HEK293 (cell line): Measurements from ENCODE around the gene CCDC9.

Experiments
- CTCF ChIA-PET: fragments of 350-600 bp; formaldehyde crosslinking; extraction: SDS; loops from one replicate; lab custom pipeline; 2021; ENCODE audit warnings: antibody characterized with exemption; lab: Yijun Ruan, JAX
- POLR2A ChIA-PET: fragments of 300-600 bp; formaldehyde crosslinking; extraction: SDS; loops from one replicate; lab custom pipeline; 2020; ENCODE audit warnings: antibody characterized with exemption, inconsistent platforms; lab: Yijun Ruan, JAX
- H3K27ac ChIP-seq: fragments of 200-500 bp; sonication (Bioruptor generic); 2 replicates; pipeline ENCODE4 v1.5.1; 2014; ENCODE audit warnings: low read depth, low read length, control low read depth, inconsistent platforms; ENCODE audit errors: extremely low read depth
- H3K36me3 ChIP-seq, 2 experiments: fragments of 200-500 bp in 1 of 2; sonication (Bioruptor generic) in 1 of 2; 1 replicate in 1 of 2; 2 replicates in 1 of 2; pipeline ENCODE4 v1.5.1; 2014 to 2017; ENCODE audit warnings: inconsistent platforms in 2 of 2, low read length in 2 of 2; ENCODE audit not compliant: control insufficient read depth in 2 of 2, insufficient read depth in 1 of 2
- H3K4me1 ChIP-seq: fragments of 200-500 bp; sonication (Bioruptor generic); 2 replicates; pipeline ENCODE4 v1.5.1; 2014; ENCODE audit warnings: mild to moderate bottlenecking, low read length, inconsistent platforms; ENCODE audit not compliant: control insufficient read depth, insufficient read depth
- H3K4me3 ChIP-seq: 2 replicates; pipeline ENCODE4 v1.5.1; 2011; ENCODE audit warnings: low read depth, mild to moderate bottlenecking, control low read depth, low read length, moderate library complexity
- H3K9me3 ChIP-seq: fragments of 200-500 bp; sonication (Bioruptor generic); 2 replicates; pipeline ENCODE4 v1.5.1; 2014; ENCODE audit warnings: low read depth, low read length, inconsistent platforms; ENCODE audit not compliant: control insufficient read depth, insufficient read depth
- SCRT1 ChIP-seq: fragments of 450-650 bp; formaldehyde crosslinking; IDR thresholded peaks from 2 replicates; pipeline ENCODE4 v1.5.1; 2016; ENCODE audit warnings: missing biosample characterization, missing genetic modification characterization, borderline replicate concordance
- WT1 ChIP-seq: fragments of 450-650 bp; formaldehyde crosslinking; IDR thresholded peaks from 2 replicates; pipeline ENCODE4 v1.5.1; 2016; ENCODE audit warnings: missing biosample characterization, missing genetic modification characterization
- YY1 ChIP-seq: fragments of 450-650 bp; formaldehyde crosslinking; IDR thresholded peaks from 2 replicates; pipeline ENCODE4 v1.5.1; 2018; ENCODE audit warnings: missing biosample characterization, missing genetic modification characterization
- ZBTB21 ChIP-seq: fragments of 450-650 bp; formaldehyde crosslinking; IDR thresholded peaks from 2 replicates; pipeline ENCODE4 v1.5.1; 2017; ENCODE audit warnings: missing biosample characterization, missing genetic modification characterization
- ZNF10 ChIP-seq: fragments of 450-650 bp; formaldehyde crosslinking; IDR thresholded peaks from 2 replicates; pipeline ENCODE4 v1.5.1; 2017; ENCODE audit warnings: missing biosample characterization, missing genetic modification characterization
- ZNF311 ChIP-seq: fragments of 450-650 bp; formaldehyde crosslinking; IDR thresholded peaks from 2 replicates; pipeline ENCODE4 v1.5.1; 2017; ENCODE audit warnings: missing biosample characterization, missing genetic modification characterization, borderline replicate concordance
- ZNF560 ChIP-seq: fragments of 450-650 bp; formaldehyde crosslinking; IDR thresholded peaks from 2 replicates; pipeline ENCODE4 v1.5.1; 2017; ENCODE audit warnings: missing biosample characterization, missing genetic modification characterization, borderline replicate concordance
- ZNF610 ChIP-seq: fragments of 450-650 bp; formaldehyde crosslinking; IDR thresholded peaks from 2 replicates; pipeline ENCODE4 v1.5.1; 2016; ENCODE audit warnings: missing biosample characterization, missing genetic modification characterization, borderline replicate concordance
- ZNF660 ChIP-seq: fragments of 450-650 bp; IDR thresholded peaks from 2 replicates; pipeline ENCODE4 v1.5.1; 2018; ENCODE audit warnings: missing biosample characterization, mild to moderate bottlenecking, missing genetic modification characterization
- ZNF785 ChIP-seq: fragments of 450-650 bp; formaldehyde crosslinking; IDR thresholded peaks from 2 replicates; pipeline ENCODE4 v1.5.1; 2016; ENCODE audit warnings: missing biosample characterization, missing genetic modification characterization
- ZNF792 ChIP-seq: fragments of 450-650 bp; formaldehyde crosslinking; IDR thresholded peaks from 2 replicates; pipeline ENCODE4 v1.5.1; 2016; ENCODE audit warnings: missing biosample characterization, missing genetic modification characterization
- TF ChIP-seq, protein P1 (sequence below): fragments of 450-650 bp; formaldehyde crosslinking; IDR thresholded peaks from 2 replicates; pipeline ENCODE4 v1.5.1; 2016; ENCODE audit warnings: missing biosample characterization, missing genetic modification characterization
- TF ChIP-seq, protein P2 (sequence below): fragments of 450-650 bp; formaldehyde crosslinking; IDR thresholded peaks from 2 replicates; pipeline ENCODE4 v1.5.1; 2016; ENCODE audit warnings: missing biosample characterization, missing genetic modification characterization
- TF ChIP-seq, protein P3 (sequence below): fragments of 450-650 bp; formaldehyde crosslinking; IDR thresholded peaks from 2 replicates; pipeline ENCODE4 v1.5.1; 2016; ENCODE audit warnings: missing biosample characterization, missing genetic modification characterization
- TF ChIP-seq, protein P4 (sequence below): fragments of 450-650 bp; formaldehyde crosslinking; IDR thresholded peaks from 2 replicates; pipeline ENCODE4 v1.5.1; 2016; ENCODE audit warnings: missing biosample characterization, missing genetic modification characterization
- TF ChIP-seq, protein P5 (sequence below): fragments of 450-650 bp; formaldehyde crosslinking; conservative IDR thresholded peaks from 2 replicates; pipeline ENCODE4 v1.5.1; 2016; ENCODE audit warnings: low read depth, missing biosample characterization, missing genetic modification characterization
- TF ChIP-seq, protein P6 (sequence below): fragments of 450-650 bp; IDR thresholded peaks from 2 replicates; pipeline ENCODE4 v1.5.1; 2018; ENCODE audit warnings: missing biosample characterization, mild to moderate bottlenecking, missing genetic modification characterization
- TF ChIP-seq, protein P7 (sequence below): fragments of 450-650 bp; formaldehyde crosslinking; IDR thresholded peaks from 2 replicates; pipeline ENCODE4 v1.5.1; 2016; ENCODE audit warnings: missing biosample characterization, missing genetic modification characterization, low read depth

Gene CCDC9

DNA sequence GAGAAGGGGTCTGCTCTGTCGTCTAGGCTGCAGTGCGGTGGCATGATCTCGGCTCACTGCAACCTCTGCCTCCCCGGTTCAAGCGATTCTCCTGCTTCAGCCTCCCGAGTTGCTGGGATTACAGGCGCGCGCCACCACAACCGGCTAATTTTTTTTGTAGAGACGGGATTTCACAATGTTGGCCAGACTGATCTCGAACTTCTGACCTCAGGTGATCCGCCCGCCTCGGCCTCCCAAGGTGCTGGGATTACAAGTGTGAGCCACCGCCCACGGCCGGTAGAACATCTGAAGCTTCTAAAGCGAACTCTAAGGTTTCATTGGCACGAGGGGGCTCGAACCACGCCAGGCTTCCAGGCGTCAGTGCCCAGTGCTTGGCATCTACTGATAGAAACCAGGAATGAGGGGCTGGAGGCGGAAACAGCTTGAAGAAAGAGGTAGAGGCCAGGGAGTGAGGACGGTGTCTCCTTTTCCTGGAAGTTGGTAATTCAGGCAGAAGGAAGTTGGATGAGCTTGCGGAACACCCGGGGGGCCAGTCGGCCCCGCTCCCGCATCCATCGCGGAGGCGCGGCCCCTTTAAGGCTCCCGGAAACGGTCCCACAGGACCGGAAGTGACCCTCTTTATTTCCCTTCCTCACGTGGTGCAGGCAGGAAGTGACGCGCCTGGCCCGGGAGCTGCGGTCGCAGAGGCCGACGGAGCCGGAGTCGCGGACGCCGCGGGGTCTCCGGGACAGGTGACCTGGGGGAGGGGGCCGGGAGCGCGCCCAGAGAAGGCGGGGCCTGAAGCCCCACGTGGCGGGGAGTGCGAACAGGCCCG is at the start of gene CCDC9:
TSS of gene CCDC9 (plus strand) at position 647 of the 814 bp plus-strand sequence. CDS start 1,876 bp downstream, outside the sequence.
- peak within 1 kb of the TSS; percentile 67 for H3K27ac ChIP-seq
- POLR2A ChIA-PET, result interaction anchor here (0.5 to 3.7 kb wide), 31 partner anchors 12 to 468 kb away, joined by 3 to 108 read pairs (median 5); partner anchors contain the start of genes DHX34, INAFM1, NPAS1 and SLC1A5
- CTCF ChIA-PET, result interaction anchor here (0.6 to 3.3 kb wide), 5 partner anchors 10 to 989 kb away, joined by 3 to 44 read pairs (median 5); no protein-coding TSS in a partner anchor
- peak within 1 kb of the TSS; percentile 70 for H3K4me3 ChIP-seq
- peaks cover 19% of the 10 kb centered on the region for H3K4me1 ChIP-seq
- no peaks in the 10 kb centered on the region for H3K9me3 ChIP-seq
- peaks cover 4 to 28% of the 10 kb centered on the region in 2 experiments; a peak in 2 of 3 replicates for H3K36me3 ChIP-seq
- TF ChIP-seq ZNF10 (tag by site-specific recombination) (no peak), ZNF660 (0 out of 2 replicates have a peak, but pooled peaks have one; percentile 50), YY1 (tag by site-specific recombination) (no peak), ZNF311 (no peak), ZNF785 (tag by site-specific recombination) (no peak), ZNF610 (peak; percentile 46; the same call in 1 of the 2 replicates), ZNF560 (tag by site-specific recombination) (no peak), WT1 (no peak), ZNF792 (tag by site-specific recombination) (no peak), ZBTB21 (tag by site-specific recombination) (peak; percentile 71; the same call in 1 of the 2 replicates), SCRT1 (tag by site-specific recombination) (no peak)
- TF ChIP-seq, protein P1, sequence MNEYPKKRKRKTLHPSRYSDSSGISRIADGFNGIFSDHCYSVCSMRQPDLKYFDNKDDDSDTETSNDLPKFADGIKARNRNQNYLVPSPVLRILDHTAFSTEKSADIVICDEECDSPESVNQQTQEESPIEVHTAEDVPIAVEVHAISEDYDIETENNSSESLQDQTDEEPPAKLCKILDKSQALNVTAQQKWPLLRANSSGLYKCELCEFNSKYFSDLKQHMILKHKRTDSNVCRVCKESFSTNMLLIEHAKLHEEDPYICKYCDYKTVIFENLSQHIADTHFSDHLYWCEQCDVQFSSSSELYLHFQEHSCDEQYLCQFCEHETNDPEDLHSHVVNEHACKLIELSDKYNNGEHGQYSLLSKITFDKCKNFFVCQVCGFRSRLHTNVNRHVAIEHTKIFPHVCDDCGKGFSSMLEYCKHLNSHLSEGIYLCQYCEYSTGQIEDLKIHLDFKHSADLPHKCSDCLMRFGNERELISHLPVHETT (tag by site-specific recombination), result no peak
- TF ChIP-seq, protein P2, sequence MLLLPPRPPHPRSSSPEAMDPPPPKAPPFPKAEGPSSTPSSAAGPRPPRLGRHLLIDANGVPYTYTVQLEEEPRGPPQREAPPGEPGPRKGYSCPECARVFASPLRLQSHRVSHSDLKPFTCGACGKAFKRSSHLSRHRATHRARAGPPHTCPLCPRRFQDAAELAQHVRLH (tag by site-specific recombination), result peak; percentile 97
- TF ChIP-seq, protein P3, sequence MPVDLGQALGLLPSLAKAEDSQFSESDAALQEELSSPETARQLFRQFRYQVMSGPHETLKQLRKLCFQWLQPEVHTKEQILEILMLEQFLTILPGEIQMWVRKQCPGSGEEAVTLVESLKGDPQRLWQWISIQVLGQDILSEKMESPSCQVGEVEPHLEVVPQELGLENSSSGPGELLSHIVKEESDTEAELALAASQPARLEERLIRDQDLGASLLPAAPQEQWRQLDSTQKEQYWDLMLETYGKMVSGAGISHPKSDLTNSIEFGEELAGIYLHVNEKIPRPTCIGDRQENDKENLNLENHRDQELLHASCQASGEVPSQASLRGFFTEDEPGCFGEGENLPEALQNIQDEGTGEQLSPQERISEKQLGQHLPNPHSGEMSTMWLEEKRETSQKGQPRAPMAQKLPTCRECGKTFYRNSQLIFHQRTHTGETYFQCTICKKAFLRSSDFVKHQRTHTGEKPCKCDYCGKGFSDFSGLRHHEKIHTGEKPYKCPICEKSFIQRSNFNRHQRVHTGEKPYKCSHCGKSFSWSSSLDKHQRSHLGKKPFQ, result no peak
- TF ChIP-seq, protein P4, sequence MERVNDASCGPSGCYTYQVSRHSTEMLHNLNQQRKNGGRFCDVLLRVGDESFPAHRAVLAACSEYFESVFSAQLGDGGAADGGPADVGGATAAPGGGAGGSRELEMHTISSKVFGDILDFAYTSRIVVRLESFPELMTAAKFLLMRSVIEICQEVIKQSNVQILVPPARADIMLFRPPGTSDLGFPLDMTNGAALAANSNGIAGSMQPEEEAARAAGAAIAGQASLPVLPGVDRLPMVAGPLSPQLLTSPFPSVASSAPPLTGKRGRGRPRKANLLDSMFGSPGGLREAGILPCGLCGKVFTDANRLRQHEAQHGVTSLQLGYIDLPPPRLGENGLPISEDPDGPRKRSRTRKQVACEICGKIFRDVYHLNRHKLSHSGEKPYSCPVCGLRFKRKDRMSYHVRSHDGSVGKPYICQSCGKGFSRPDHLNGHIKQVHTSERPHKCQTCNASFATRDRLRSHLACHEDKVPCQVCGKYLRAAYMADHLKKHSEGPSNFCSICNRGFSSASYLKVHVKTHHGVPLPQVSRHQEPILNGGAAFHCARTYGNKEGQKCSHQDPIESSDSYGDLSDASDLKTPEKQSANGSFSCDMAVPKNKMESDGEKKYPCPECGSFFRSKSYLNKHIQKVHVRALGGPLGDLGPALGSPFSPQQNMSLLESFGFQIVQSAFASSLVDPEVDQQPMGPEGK (tag by site-specific recombination), result peak; percentile 11; the same call in 1 of the 2 replicates
- TF ChIP-seq, protein P5, sequence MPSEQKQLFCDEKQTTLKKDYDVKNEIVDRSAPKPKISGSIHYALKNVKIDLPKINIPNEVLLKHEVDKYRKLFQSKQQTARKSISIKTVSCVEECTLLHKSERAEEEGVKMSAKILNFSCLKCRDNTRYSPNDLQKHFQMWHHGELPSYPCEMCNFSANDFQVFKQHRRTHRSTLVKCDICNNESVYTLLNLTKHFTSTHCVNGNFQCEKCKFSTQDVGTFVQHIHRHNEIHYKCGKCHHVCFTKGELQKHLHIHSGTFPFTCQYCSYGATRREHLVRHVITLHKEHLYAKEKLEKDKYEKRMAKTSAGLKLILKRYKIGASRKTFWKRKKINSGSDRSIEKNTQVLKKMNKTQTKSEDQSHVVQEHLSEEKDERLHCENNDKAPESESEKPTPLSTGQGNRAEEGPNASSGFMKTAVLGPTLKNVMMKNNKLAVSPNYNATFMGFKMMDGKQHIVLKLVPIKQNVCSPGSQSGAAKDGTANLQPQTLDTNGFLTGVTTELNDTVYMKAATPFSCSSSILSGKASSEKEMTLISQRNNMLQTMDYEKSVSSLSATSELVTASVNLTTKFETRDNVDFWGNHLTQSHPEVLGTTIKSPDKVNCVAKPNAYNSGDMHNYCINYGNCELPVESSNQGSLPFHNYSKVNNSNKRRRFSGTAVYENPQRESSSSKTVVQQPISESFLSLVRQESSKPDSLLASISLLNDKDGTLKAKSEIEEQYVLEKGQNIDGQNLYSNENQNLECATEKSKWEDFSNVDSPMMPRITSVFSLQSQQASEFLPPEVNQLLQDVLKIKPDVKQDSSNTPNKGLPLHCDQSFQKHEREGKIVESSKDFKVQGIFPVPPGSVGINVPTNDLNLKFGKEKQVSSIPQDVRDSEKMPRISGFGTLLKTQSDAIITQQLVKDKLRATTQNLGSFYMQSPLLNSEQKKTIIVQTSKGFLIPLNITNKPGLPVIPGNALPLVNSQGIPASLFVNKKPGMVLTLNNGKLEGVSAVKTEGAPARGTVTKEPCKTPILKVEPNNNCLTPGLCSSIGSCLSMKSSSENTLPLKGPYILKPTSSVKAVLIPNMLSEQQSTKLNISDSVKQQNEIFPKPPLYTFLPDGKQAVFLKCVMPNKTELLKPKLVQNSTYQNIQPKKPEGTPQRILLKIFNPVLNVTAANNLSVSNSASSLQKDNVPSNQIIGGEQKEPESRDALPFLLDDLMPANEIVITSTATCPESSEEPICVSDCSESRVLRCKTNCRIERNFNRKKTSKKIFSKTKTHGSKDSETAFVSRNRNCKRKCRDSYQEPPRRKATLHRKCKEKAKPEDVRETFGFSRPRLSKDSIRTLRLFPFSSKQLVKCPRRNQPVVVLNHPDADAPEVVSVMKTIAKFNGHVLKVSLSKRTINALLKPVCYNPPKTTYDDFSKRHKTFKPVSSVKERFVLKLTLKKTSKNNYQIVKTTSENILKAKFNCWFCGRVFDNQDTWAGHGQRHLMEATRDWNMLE (tag by site-specific recombination), result peak; percentile 95
- TF ChIP-seq, protein P6, sequence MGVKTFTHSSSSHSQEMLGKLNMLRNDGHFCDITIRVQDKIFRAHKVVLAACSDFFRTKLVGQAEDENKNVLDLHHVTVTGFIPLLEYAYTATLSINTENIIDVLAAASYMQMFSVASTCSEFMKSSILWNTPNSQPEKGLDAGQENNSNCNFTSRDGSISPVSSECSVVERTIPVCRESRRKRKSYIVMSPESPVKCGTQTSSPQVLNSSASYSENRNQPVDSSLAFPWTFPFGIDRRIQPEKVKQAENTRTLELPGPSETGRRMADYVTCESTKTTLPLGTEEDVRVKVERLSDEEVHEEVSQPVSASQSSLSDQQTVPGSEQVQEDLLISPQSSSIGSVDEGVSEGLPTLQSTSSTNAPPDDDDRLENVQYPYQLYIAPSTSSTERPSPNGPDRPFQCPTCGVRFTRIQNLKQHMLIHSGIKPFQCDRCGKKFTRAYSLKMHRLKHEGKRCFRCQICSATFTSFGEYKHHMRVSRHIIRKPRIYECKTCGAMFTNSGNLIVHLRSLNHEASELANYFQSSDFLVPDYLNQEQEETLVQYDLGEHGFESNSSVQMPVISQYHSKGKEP (tag by site-specific recombination), result 0 out of 2 replicates have a peak, but pooled peaks have one; percentile 14
- TF ChIP-seq, protein P7, sequence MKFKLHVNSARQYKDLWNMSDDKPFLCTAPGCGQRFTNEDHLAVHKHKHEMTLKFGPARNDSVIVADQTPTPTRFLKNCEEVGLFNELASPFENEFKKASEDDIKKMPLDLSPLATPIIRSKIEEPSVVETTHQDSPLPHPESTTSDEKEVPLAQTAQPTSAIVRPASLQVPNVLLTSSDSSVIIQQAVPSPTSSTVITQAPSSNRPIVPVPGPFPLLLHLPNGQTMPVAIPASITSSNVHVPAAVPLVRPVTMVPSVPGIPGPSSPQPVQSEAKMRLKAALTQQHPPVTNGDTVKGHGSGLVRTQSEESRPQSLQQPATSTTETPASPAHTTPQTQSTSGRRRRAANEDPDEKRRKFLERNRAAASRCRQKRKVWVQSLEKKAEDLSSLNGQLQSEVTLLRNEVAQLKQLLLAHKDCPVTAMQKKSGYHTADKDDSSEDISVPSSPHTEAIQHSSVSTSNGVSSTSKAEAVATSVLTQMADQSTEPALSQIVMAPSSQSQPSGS (tag by site-specific recombination), result no peak
